Fibroblast of the aortic adventitia (primary cell): Measurements from ENCODE around the gene RABGAP1L. TPM values are rescaled to one million over a fixed set of nuclear protein-coding genes. Genes with fewer than 3 reads are reported as not detected.
A peak's percentile ranks its signal among the peaks of the same experiment; 100 is the strongest.

Source experiments
- DNase-seq: peaks from one replicate; pipeline ENCODE4 v3.0.0-alpha.2; 2010; ENCODE audit warnings: low read depth
- H3K4me3 ChIP-seq: 2 replicates; pipeline ENCODE4 v1.5.1; 2011; ENCODE audit warnings: low read depth, mild to moderate bottlenecking, control low read depth, low read length, moderate library complexity
- total RNA-seq: library from RNA; depleted of rRNA; stranded (reverse); fragments of >200 nt; gene quantifications from 2 replicates; pipeline ENCODE4 v1.2.3, GENCODE V29; 2012; ENCODE audit warnings: low replicate concordance
- TF ChIP-seq, protein P1 (sequence below): IDR thresholded peaks from 2 replicates; pipeline ENCODE4 v1.5.1; 2011; ENCODE audit warnings: mild to moderate bottlenecking, low read length, control low read depth, inconsistent platforms; ENCODE audit not compliant: insufficient read depth

Gene RABGAP1L
- total RNA-seq, 1 donor: 39.9 TPM

DNA sequence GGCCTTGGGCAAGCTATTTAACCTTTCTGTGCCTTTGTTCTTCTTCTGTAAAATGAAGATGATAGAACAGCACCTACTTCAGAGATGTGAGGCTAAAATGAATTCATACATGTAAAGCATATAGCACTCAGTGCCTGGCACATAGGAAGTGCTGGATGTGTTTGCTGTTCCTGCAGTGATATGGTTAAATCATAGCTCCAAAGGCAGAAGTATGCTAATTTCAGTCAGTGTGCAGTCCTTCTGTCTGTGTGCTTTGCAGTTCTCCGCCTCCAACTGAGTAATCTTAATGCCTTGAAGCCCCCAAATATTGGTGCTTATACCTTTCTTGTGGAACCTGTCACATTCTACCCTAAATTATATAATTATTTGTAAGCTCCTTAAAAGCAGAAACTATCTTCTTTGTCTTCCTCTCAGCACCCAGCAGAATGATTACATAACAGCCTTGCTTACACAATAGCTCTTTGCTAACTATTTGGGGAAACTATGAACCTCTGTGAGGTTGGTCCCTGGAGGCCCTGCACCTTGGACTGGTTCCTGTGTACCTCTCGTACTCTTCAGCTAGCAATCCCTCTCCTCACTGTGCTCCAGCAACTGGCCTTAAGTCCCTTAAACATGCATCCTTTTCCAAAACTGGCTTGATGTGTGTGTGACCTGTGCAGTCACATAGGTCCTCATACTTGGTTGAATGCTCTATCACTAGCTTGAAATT is 783.4 kb downstream of the RABGAP1L start:
- no peak overlapping the region for H3K4me3 ChIP-seq
- peak; percentile 26 for DNase-seq
- TF ChIP-seq, protein P1, sequence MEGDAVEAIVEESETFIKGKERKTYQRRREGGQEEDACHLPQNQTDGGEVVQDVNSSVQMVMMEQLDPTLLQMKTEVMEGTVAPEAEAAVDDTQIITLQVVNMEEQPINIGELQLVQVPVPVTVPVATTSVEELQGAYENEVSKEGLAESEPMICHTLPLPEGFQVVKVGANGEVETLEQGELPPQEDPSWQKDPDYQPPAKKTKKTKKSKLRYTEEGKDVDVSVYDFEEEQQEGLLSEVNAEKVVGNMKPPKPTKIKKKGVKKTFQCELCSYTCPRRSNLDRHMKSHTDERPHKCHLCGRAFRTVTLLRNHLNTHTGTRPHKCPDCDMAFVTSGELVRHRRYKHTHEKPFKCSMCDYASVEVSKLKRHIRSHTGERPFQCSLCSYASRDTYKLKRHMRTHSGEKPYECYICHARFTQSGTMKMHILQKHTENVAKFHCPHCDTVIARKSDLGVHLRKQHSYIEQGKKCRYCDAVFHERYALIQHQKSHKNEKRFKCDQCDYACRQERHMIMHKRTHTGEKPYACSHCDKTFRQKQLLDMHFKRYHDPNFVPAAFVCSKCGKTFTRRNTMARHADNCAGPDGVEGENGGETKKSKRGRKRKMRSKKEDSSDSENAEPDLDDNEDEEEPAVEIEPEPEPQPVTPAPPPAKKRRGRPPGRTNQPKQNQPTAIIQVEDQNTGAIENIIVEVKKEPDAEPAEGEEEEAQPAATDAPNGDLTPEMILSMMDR: no peak

DNA sequence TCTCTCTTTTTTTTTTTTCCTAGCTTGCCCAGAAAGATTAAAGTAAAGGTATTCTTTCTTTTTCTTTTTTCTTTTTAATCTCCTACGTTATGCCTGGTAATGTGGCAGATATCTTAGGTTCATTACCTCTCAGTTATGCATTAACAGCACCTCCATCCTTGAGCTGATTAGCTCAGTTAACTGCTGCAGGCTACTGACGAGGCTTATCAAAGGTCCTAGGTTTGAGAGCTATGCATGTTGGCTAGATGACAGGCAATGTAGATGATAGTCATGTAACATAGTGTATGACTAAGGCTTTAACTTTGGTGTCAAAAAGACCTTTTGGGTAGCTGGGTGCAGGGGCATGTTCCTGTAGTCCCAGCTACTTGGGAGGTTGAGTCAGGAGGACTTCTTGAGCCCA is 786.7 kb downstream of the RABGAP1L start:
- TF ChIP-seq, protein P1: no peak
- DNase-seq: no peak

DNA sequence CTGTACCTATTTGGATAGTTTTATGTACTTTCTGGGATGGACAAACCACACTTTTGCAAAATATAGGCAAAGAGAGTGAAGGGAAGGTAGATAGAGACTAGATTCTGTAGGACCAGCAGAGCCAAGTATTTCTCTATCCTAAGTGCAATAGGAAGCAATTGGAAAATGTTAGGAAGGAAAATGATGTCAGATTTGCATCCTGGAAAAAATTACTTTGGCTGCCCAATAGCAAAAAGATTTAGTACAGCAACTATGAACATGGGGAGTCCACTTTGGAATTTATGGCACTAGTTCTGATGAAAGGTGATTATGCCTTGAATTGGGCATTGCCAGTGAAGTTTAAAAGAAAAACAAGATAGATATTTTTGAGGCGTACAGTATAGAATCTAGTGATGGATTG is 789.7 kb downstream of the RABGAP1L start:
- DNase-seq: no peak
- no peak overlapping the region for H3K4me3 ChIP-seq
- TF ChIP-seq, protein P1: no peak

More for the DNA sequence above, 786.7 kb downstream of the RABGAP1L start:
- H3K4me3 ChIP-seq: no peak overlapping the region

DNA sequence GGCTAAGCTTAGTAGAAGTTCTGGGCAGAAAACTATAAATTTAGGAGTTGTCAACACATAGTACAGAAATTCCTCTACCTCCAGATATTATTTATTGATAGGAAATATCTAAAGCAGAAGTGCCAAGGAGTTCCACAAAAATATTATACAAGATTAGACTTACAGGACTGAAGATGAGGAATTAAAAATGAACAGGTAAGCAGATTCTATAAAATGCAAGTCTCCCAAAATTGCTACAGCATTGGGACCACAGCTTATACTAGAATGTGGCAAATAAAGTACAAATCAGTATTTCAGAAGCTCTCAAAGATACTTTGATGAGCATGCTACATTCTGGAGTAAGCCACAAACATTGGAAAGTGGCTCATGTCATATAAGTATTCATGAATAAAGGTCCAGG is 790.3 kb downstream of the RABGAP1L start:
- no peak for DNase-seq
- H3K4me3 ChIP-seq: no peak overlapping the region
- TF ChIP-seq, protein P1: no peak

- DNase-seq: no peak
- H3K4me3 ChIP-seq: no peak overlapping the region
- TF ChIP-seq, protein P1: no peak
Observed at GRCh38 chr1:174953285-174954072, 794.2 kb downstream of the RABGAP1L start.

- DNase-seq: no peak
- TF ChIP-seq, protein P1: no peak
- H3K4me3 ChIP-seq: no peak overlapping the region
Observed at GRCh38 chr1:174954073-174954460, 794.7 kb downstream of the RABGAP1L start.
